Ovary (tissue), 9 donors: ENCODE results near the gene OLFML3. TPM values are rescaled to one million over a fixed set of nuclear protein-coding genes. Genes with fewer than 3 reads are reported as not detected.

ENCODE experiments used
- DNase-seq, 5 donors: peaks; one replicate each; pipeline ENCODE4 v3.0.0-alpha.2; 2019 to 2020
- H3K27ac ChIP-seq, 2 donors: fragments of 200-600 bp; one replicate each; pipeline versions ENCODE4 v1.5.1 to v1.8.0; 2019 to 2022
- H3K27me3 ChIP-seq: fragments of 200-600 bp; one replicate; pipeline ENCODE4 v1.8.0; 2022
- H3K36me3 ChIP-seq: fragments of 200-600 bp; sonication (generic); one replicate; pipeline ENCODE4 v1.5.1; 2019
- H3K4me1 ChIP-seq: one replicate; pipeline ENCODE4 v1.8.1; 2013; ENCODE audit warnings: mild to moderate bottlenecking, moderate library complexity; ENCODE audit not compliant: insufficient read depth
- H3K4me3 ChIP-seq: fragments of 200-600 bp; sonication (generic); one replicate; pipeline ENCODE4 v1.5.1; 2017
- H3K9me3 ChIP-seq, 2 donors: fragments of 200-600 bp in 1 of 2; sonication (generic) in 1 of 2; one replicate each; pipeline versions ENCODE4 v1.5.1 to v1.8.1; 2013 to 2019; ENCODE audit warnings: mild to moderate bottlenecking in 1 of 2, moderate library complexity in 1 of 2
- CTCF ChIP-seq, 3 donors: fragments of 450-650 bp in 2 of 3; fragments of 200-600 bp in 1 of 3; IDR thresholded peaks; one replicate each; pipeline versions ENCODE4 v1.5.1 to v1.8.0; 2016 to 2022; ENCODE audit warnings: antibody characterized with exemption in 3 of 3, mild to moderate bottlenecking in 1 of 3
- EP300 ChIP-seq: sonication (generic); formaldehyde crosslinking; IDR thresholded peaks from one replicate; pipeline ENCODE4 v1.6.1; 2017; ENCODE audit warnings: antibody characterized with exemption
- POLR2A ChIP-seq: fragments of 450-650 bp; IDR thresholded peaks from one replicate; pipeline ENCODE4 v1.6.1; 2017; ENCODE audit warnings: antibody characterized with exemption, mild to moderate bottlenecking, moderate library complexity
- WGBS, 3 donors: extraction: QIAGEN DNeasy Blood & Tissue Kit in 1 of 3; methylation state at CpG; one replicate each; pipeline versions ENCODE4 v1.1.5 to v1.1.7; 2013 to 2017; 5-methylcytosine and 5-hydroxymethylcytosine counted together
- intact Hi-C, 4 donors: fragments of 100-400 bp; cut with DNase I; formaldehyde crosslinking; loops; one replicate each; pipeline versions ENCODE4 v1.11.0 to v1.15.1; 2022 to 2023
- polyA plus RNA-seq, 2 donors: library from polyadenylated mRNA; stranded (reverse); fragments of 200-250 nt in 1 of 2; fragments of 350-450 nt in 1 of 2; fragmentation: Illumina TruSeq in 1 of 2; extraction: RNeasy Lipid Tissue Mini Kit (QIAGEN cat#74804) in 1 of 2; gene quantifications; one replicate each; pipeline ENCODE4 v1.2.3, GENCODE V29; 2013 to 2014
- total RNA-seq, 7 donors: library from RNA; depleted of rRNA in 2 of 7; stranded (reverse); fragments of >200 nt in 2 of 7; fragmentation: NEBNext Ultra II Directional in 3 of 7; extraction: Animal tissue kit (Norgen Biotek cat#: 25700) in 3 of 7; gene quantifications; one replicate each; pipeline versions ENCODE4 v1.1.0 to v1.2.4, GENCODE V29; 2016 to 2023
- donor health status: DM: no; HTN: no; CAD: no; lungs with moderate emphysema.
- donor health status: DM: no; HTN: no; CAD: no.
- donor health status: Bipolar disorder and iron deficiency.
- donor health status: DM: yes; HTN: yes; CAD: no.
- donor health status: DM: no; HTN: no; CAD: no.
- donor health status: DM: yes; HTN: yes; CAD: no.

The OLFML3 gene
- total and polyA plus RNA-seq, 9 donors, result 69.7 to 240 (median 139) TPM

DNA sequence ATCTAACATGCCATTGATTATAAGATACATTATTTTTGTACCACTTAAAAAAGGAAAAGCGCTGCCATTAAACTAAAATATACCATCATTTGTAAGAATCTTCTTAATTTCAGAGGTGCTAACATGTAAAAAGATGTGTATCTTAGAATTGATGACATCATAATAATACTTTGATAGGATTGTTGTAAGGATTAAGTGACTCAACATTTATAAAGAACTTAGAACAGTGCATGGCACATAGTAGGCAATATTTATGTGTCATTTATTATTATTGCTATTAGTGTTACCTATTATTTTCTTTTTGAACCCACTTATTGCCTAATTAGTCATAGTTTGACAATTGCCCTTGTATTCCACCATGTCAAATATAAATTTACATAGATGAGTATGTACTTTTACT, 28.4 kb upstream of the OLFML3 start:
- H3K9me3 ChIP-seq, result no peaks in the 10 kb centered on the region
- 96 to 100% (median 100%) methylated on average over 1 of the region's 1 CpG for WGBS, 3 donors
- no peaks in the 10 kb centered on the region for H3K27me3 ChIP-seq
- no peak for TF ChIP-seq EP300
- no peak for TF ChIP-seq CTCF (IDR thresholded peaks at IDR 0.05)
- TF ChIP-seq POLR2A, result no peak
- H3K27ac ChIP-seq, result no peak overlapping the region
- no peaks in the 10 kb centered on the region for H3K36me3 ChIP-seq
- intact Hi-C loops, result no loop called here
- no peak overlapping the region for H3K4me3 ChIP-seq
- peaks cover 11% of the 10 kb centered on the region for H3K4me1 ChIP-seq
- no peak for DNase-seq

- Histone ChIP-seq H3K9me3 (no peaks in the 10 kb centered on the region), H3K27ac (no peak overlapping the region), H3K36me3 (no peaks in the 10 kb centered on the region), H3K4me1 (peaks cover 9% of the 10 kb centered on the region), H3K4me3 (no peak overlapping the region), H3K27me3 (no peaks in the 10 kb centered on the region)
- WGBS, 3 donors, result 98% methylated on average over 2 of the region's 2 CpGs
- intact Hi-C loops, result no loop called here
- no peak for TF ChIP-seq POLR2A
- TF ChIP-seq EP300, result no peak
- DNase-seq, result no peak
Observed at GRCh38 chr1:113951719-113952118, 27.6 kb upstream of the OLFML3 start.

- no peaks in the 10 kb centered on the region for H3K27me3 ChIP-seq
- no peaks in the 10 kb centered on the region for H3K36me3 ChIP-seq
- intact Hi-C loops, result no loop called here
- no peak for DNase-seq
- H3K4me1 ChIP-seq, result no peaks in the 10 kb centered on the region
- H3K27ac ChIP-seq, result no peak overlapping the region
- H3K4me3 ChIP-seq, result no peak overlapping the region
- no peaks in the 10 kb centered on the region for H3K9me3 ChIP-seq
- WGBS, 3 donors, result 91 to 92% (median 92%) methylated on average over 1 of the region's 1 CpG
- no peak for TF ChIP-seq CTCF (IDR thresholded peaks at IDR 0.05)
- no peak for TF ChIP-seq POLR2A
- TF ChIP-seq EP300, result no peak
Observed at GRCh38 chr1:113957984-113958383, 21.3 kb upstream of the OLFML3 start.

- Histone ChIP-seq H3K27me3 (no peaks in the 10 kb centered on the region), H3K36me3 (no peaks in the 10 kb centered on the region), H3K27ac (no peak overlapping the region), H3K4me1 (peaks cover 2% of the 10 kb centered on the region), H3K9me3 (no peaks in the 10 kb centered on the region), H3K4me3 (no peak overlapping the region)
- TF ChIP-seq CTCF (IDR thresholded peaks at IDR 0.05) (no peak), POLR2A (no peak), EP300 (no peak)
- 93 to 97% (median 94%) methylated on average over 1 of the region's 1 CpG for WGBS, 3 donors
- intact Hi-C loops, result no loop called here
- DNase-seq, result no peak
Observed at GRCh38 chr1:113958691-113959090, 20.6 kb upstream of the OLFML3 start.

GRCh38 chr1:113963281-113963906, 15.9 kb upstream of the OLFML3 start:
- no peak for DNase-seq
- no peak overlapping the region for H3K27ac ChIP-seq
- no peaks in the 10 kb centered on the region for H3K27me3 ChIP-seq
- H3K36me3 ChIP-seq, result no peaks in the 10 kb centered on the region
- no peak for TF ChIP-seq CTCF (IDR thresholded peaks at IDR 0.05)
- TF ChIP-seq EP300, result no peak
- no peak for TF ChIP-seq POLR2A
- no peak overlapping the region for H3K4me3 ChIP-seq
- no peaks in the 10 kb centered on the region for H3K9me3 ChIP-seq
- intact Hi-C loops, result no loop called here
- WGBS, 3 donors, result 83 to 89% (median 84%) methylated on average over 12 of the region's 12 CpGs
- peaks cover 3% of the 10 kb centered on the region for H3K4me1 ChIP-seq
